Fibroblast of pulmonary artery (primary cell): Measurements from ENCODE around the gene GPN2.

Experiments
- DNase-seq: peaks from one replicate; pipeline ENCODE4 v3.0.0-alpha.2; 2010; ENCODE audit warnings: low read depth
- H3K4me3 ChIP-seq: replicated peaks from 2 replicates; pipeline ENCODE4 v1.5.1; 2011; ENCODE audit warnings: low read depth, mild to moderate bottlenecking, control low read depth, low read length, moderate library complexity
- TF ChIP-seq, protein P1 (sequence below): IDR thresholded peaks from 2 replicates; pipeline ENCODE4 v1.5.1; 2011; ENCODE audit warnings: mild to moderate bottlenecking, control low read depth, low read length, inconsistent platforms; ENCODE audit errors: missing control alignments

GPN2 gene

DNA sequence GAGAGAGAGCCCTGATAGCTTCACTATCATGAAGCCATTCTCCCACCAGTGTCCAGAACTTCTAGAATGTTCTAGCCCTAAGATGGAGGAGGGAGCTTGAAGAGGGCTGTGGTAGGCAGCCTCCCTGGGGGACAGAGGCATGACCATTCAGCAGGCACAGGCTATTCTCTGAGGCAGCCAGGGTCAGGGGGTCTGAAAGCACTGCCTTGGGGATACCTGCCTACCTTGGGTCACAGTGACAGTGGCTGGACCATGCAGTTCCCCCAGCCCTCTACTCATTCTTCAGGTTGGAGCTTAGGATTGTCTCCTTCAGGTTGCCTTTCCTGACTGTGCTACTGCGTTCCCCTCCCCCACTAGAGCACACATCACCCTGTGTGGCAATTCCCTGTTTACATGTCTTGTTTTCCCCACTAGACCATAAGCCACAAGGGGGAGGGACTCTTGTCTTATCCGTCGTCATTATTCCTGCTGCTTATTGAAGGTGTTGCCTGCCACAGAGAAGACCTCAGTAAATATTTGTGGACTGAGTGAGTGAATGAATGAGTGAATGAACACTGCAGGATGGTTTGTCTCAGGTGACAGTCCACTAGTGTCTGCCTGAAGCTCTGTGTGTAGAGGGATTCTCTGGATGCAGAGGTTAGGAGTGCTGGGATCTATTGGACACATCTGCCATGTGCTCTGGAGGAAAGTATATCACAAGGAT, 58.4 kb downstream of the GPN2 start:
- no peak overlapping the region for H3K4me3 ChIP-seq
- DNase-seq: peak; percentile 8
- TF ChIP-seq, protein P1, sequence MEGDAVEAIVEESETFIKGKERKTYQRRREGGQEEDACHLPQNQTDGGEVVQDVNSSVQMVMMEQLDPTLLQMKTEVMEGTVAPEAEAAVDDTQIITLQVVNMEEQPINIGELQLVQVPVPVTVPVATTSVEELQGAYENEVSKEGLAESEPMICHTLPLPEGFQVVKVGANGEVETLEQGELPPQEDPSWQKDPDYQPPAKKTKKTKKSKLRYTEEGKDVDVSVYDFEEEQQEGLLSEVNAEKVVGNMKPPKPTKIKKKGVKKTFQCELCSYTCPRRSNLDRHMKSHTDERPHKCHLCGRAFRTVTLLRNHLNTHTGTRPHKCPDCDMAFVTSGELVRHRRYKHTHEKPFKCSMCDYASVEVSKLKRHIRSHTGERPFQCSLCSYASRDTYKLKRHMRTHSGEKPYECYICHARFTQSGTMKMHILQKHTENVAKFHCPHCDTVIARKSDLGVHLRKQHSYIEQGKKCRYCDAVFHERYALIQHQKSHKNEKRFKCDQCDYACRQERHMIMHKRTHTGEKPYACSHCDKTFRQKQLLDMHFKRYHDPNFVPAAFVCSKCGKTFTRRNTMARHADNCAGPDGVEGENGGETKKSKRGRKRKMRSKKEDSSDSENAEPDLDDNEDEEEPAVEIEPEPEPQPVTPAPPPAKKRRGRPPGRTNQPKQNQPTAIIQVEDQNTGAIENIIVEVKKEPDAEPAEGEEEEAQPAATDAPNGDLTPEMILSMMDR: no peak

GRCh38 chr1:26831059-26831458, 59.0 kb downstream of the GPN2 start:
- H3K4me3 ChIP-seq: no peak overlapping the region
- no peak for DNase-seq
- TF ChIP-seq, protein P1: no peak

GRCh38 chr1:26829184-26829911, 60.7 kb downstream of the GPN2 start:
- DNase-seq: no peak
- H3K4me3 ChIP-seq: no peak overlapping the region
- TF ChIP-seq, protein P1: no peak

GRCh38 chr1:26828411-26828991, 61.6 kb downstream of the GPN2 start:
- TF ChIP-seq, protein P1: no peak
- DNase-seq: no peak
- H3K4me3 ChIP-seq: no peak overlapping the region

GRCh38 chr1:26827663-26828062, 62.4 kb downstream of the GPN2 start:
- no peak for DNase-seq
- H3K4me3 ChIP-seq: peak overlapping the region; percentile 67
- TF ChIP-seq, protein P1: no peak

- no peak for DNase-seq
- H3K4me3 ChIP-seq: peak overlapping the region; percentile 67
- TF ChIP-seq, protein P1: no peak
These were observed 62.9 kb downstream of the GPN2 start for GRCh38 chr1:26827106-26827604.
